Tibial artery (tissue), 4 donors: ENCODE results near the gene PRDM12.
A peak's percentile ranks its signal among the peaks of the same experiment; 100 is the strongest.

Experiments used
- DNase-seq, 2 donors: peaks; one replicate each; pipeline ENCODE4 v3.0.0-alpha.2; 2019
- H3K27ac ChIP-seq, 2 donors: fragments of 200-600 bp; sonication (generic) in 1 of 2; 1 replicate in 1 of 2; 2 replicates in 1 of 2; pipeline ENCODE4 v1.5.1; 2018 to 2019; ENCODE audit warnings: mild to moderate bottlenecking in 1 of 2
- H3K27me3 ChIP-seq, 2 donors: fragments of 200-600 bp; sonication (generic) in 1 of 2; one replicate each; pipeline versions ENCODE4 v1.5.1 to v1.6.0; 2016 to 2019
- H3K36me3 ChIP-seq, 3 donors: fragments of 200-600 bp; sonication (generic) in 2 of 3; one replicate each; pipeline ENCODE4 v1.5.1; 2016 to 2019; ENCODE audit warnings: mild to moderate bottlenecking in 2 of 3
- H3K4me1 ChIP-seq, 4 donors: fragments of 200-600 bp; sonication (generic) in 2 of 4; 1 replicate in 3 of 4; 2 replicates in 1 of 4; pipeline ENCODE4 v1.5.1; 2016 to 2019
- H3K4me3 ChIP-seq, 2 donors: fragments of 200-600 bp; sonication (generic) in 1 of 2; 1 replicate in 1 of 2; 2 replicates in 1 of 2; pipeline ENCODE4 v1.5.1; 2018 to 2019; ENCODE audit warnings: mild to moderate bottlenecking in 2 of 2
- H3K9me3 ChIP-seq, 3 donors: fragments of 200-600 bp; sonication (generic) in 1 of 3; one replicate each; pipeline ENCODE4 v1.5.1; 2016 to 2019
- CTCF ChIP-seq, 2 experiments: fragments of 200-600 bp in 1 of 2; fragments of 450-650 bp in 1 of 2; IDR thresholded peaks; one replicate each; pipeline ENCODE4 v1.5.1; 2017 to 2019; ENCODE audit warnings: antibody characterized with exemption in 2 of 2, mild to moderate bottlenecking in 1 of 2, moderate library complexity in 1 of 2
- intact Hi-C: fragments of 100-400 bp; cut with DNase I; formaldehyde crosslinking; loops from one replicate; pipeline ENCODE4 v1.15.0; 2023; ENCODE audit warnings: low total_unique reads

Gene PRDM12

GRCh38 chr9:130664251-130665028 is at the start of gene PRDM12:
Gene PRDM12 (plus strand): TSS chr9:130664594. CDS start chr9:130664654, 60 bp downstream.
- no peaks in the 10 kb centered on the region for H3K36me3 ChIP-seq
- no peak for TF ChIP-seq CTCF (IDR thresholded peaks at IDR 0.05)
- peak within 1 kb of the TSS in 1 of 2 donors; percentile 16 for H3K4me3 ChIP-seq
- intact Hi-C loops: no loop called here
- H3K27me3 ChIP-seq: peaks cover 17 to 93% of the 10 kb centered on the region in 2 donors
- no peak within 1 kb of the TSS for H3K27ac ChIP-seq
- H3K9me3 ChIP-seq: no peaks in the 10 kb centered on the region
- H3K4me1 ChIP-seq: peaks cover 0 to 73% (median 70%) of the 10 kb centered on the region in 4 donors
- DNase-seq: no peak

- Histone ChIP-seq H3K27me3 (no peaks in the 10 kb centered on the region), H3K4me1 (no peaks in the 10 kb centered on the region), H3K36me3 (peaks cover 92 to 97% (median 96%) of the 10 kb centered on the region in 3 donors), H3K27ac (no peak overlapping the region), H3K9me3 (no peaks in the 10 kb centered on the region), H3K4me3 (no peak overlapping the region)
- intact Hi-C loops: no loop called here
- no peak for DNase-seq
- TF ChIP-seq CTCF (IDR thresholded peaks at IDR 0.05): no peak
Observed at GRCh38 chr9:130616451-130616850, 47.9 kb upstream of the PRDM12 start.

GRCh38 chr9:130623466-130623865 is 40.9 kb upstream of the PRDM12 start:
- intact Hi-C loops: no loop called here
- no peaks in the 10 kb centered on the region for H3K27me3 ChIP-seq
- H3K9me3 ChIP-seq: no peaks in the 10 kb centered on the region
- H3K27ac ChIP-seq: no peak overlapping the region
- H3K4me3 ChIP-seq: no peak overlapping the region
- no peaks in the 10 kb centered on the region for H3K4me1 ChIP-seq
- H3K36me3 ChIP-seq: peaks cover 93 to 100% (median 95%) of the 10 kb centered on the region in 3 donors
- DNase-seq: no peak
- no peak for TF ChIP-seq CTCF (IDR thresholded peaks at IDR 0.05)

GRCh38 chr9:130624154-130624553 is 40.2 kb upstream of the PRDM12 start:
- intact Hi-C loops: no loop called here
- H3K27me3 ChIP-seq: no peaks in the 10 kb centered on the region
- no peak overlapping the region for H3K4me3 ChIP-seq
- DNase-seq: no peak
- no peak overlapping the region for H3K27ac ChIP-seq
- TF ChIP-seq CTCF (IDR thresholded peaks at IDR 0.05): no peak
- H3K9me3 ChIP-seq: no peaks in the 10 kb centered on the region
- peaks cover 86 to 100% (median 95%) of the 10 kb centered on the region in 3 donors for H3K36me3 ChIP-seq
- no peaks in the 10 kb centered on the region for H3K4me1 ChIP-seq

- no peak overlapping the region for H3K4me3 ChIP-seq
- no peak for TF ChIP-seq CTCF (IDR thresholded peaks at IDR 0.05)
- H3K27ac ChIP-seq: no peak overlapping the region
- H3K27me3 ChIP-seq: no peaks in the 10 kb centered on the region
- DNase-seq: no peak
- H3K9me3 ChIP-seq: no peaks in the 10 kb centered on the region
- H3K4me1 ChIP-seq: no peaks in the 10 kb centered on the region
- intact Hi-C loops: no loop called here
- H3K36me3 ChIP-seq: peaks cover 81 to 100% (median 95%) of the 10 kb centered on the region in 3 donors
Observed at GRCh38 chr9:130626249-130626996, 38.0 kb upstream of the PRDM12 start.
